ENCODE results near the gene BBS9.
"Not testable (repeated sequence)": the region's sequence is repeated elsewhere in the genome, so short reads cannot be mapped to it uniquely, and the experiment has no call there.

The BBS9 gene

DNA sequence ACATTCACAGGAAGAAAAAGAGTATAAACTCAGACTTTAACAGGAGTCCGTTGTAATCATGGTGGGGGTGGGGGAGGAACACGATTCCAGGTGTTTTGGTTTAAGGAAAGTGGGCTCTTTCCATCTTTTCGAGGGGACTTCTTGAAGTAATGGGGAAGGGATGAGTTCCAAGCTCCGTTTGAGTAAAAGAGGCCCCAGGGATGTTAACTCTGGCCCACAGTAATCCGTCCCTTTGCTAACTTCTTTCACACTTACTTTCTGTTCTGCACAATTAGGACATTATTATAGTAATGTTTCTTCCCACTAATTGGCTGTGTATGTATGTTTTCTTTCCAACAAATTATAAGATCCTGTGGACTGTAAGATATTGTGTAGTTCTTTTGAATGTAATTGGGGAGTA, 374.4 kb downstream of the BBS9 start:
- no peak for DNase-seq

DNA sequence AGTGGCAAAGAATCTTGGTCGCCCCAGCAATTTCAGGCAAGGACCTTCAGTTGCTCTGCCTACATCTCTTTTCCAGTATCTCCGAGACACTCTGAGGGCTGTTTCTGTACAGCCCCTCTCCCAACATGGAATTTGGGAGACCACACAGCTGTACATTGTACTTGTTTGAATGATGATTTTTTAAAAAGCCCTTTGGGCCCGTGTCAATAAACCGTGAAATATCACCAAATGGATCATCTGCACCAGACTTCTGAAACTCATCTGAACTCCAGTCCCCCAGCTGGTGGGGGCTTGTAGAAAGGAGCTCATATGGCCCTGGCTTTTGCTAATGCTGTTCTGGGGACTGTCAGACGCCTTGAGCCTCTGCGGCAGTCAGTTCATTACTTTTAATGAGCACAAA, 374.9 kb downstream of the BBS9 start:
- DNase-seq: no peak

DNA sequence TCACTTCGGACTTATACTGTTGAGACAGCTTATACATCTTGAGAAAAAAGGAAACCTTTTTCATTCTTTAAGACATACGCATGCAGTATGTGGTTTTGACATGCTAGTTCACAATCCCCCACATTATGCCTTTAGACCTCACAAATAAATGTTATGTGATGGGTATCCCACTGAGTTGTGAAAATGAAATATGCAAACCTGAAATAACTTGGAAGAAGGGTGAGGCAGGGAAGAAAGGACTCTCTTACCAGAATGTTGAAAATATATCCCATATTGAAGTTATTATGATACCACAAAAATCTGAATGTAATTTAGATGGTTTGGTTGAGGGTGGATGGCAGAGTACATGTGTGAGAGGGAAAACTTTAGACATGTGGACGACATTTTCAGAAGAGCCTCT, 379.8 kb downstream of the BBS9 start:
- no peak for DNase-seq

DNA sequence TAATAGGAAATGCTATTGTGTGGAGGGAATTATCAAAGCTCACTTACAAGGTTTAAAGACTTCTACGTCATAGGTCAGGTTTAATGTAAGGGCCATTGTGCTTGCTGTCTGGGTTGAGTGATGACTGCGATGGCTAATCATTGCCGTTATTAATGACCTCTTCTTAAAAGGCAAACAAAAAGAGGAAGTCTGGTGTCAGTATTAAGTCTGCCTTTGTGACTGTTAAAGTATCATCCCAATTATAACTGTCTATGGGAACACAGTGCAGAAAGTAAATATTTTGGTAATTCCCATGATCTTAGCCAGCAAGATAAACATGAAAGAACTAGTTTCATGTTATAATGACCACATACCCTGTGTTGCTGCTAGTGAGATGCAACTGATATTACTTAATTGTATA, 382.4 kb downstream of the BBS9 start:
- DNase-seq: no peak

DNA sequence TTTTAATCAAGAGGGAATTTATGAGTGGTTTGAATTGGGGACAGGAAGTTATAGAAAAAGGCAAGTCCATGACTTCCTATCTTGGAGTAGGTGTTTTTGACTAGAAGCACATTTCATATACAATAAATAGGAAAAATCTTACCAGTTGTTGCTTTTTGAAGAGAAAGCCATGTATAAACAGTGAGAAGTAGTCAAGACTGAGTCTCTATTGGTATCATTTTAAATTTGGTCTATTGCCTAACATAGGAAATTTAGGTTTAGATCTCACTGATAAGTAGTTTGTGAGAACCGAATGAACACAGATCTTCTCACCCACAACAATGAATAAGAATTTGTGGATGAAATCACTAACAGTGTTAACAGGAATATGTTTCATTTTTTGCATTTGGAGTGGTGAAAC, 387.2 kb downstream of the BBS9 start:
- DNase-seq: no peak

DNA sequence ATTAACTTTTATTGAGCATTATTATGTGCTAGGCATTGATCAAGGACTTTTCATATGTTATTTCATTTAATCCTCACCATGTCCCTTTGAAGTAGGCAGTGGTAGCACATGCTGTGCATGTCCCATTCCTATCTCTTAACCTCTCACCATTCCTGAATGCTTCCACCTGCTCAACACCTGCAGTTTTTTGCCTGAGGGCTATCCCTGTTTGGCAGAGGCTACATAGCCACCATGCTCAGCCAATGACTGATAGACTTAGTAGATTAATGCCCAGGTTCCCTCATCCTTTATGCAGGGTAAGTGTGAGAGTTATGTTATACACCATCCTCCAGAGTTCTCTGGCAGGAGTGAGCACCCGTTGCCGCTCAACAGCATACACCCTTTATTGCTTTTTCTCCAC, 387.8 kb downstream of the BBS9 start:
- no peak for DNase-seq

DNA sequence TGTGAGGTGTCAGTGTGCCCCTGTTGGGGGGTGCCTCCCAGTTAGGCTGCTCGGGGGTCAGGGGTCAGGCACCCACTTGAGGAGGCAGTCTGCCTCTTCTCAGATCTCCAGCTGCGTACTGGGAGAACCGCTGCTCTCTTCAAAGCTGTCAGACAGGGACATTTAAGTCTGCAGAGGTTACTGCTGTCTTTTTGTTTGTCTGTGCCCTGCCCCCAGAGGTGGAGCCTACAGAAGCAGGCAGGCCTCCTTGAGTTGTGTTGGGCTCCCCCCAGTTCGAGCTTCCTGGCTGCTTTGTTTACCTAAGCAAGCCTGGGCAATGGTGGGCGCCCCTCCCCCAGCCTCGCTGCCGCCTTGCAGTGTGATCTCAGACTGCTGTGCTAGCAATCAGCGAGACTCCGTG, 397.6 kb downstream of the BBS9 start:
- not testable (repeated sequence) for DNase-seq

DNA sequence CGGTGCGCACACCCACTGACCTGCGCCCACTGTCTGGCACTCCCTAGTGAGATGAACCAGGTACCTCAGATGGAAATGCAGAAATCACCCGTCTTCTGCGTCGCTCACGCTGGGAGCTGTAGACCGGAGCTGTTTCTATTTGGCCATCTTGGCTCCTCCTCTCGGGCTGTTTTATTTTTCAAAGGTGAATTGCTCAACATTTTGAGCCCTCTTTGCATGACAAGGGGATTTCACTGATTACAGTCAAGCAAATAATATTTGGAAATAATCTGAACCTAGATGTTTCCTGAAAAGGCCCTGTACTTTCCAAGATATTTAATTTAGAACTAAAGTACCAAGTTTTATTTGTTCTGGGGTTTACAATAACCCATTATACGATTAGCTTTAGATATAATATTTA, 398.2 kb downstream of the BBS9 start:
- DNase-seq: not testable (repeated sequence)

DNA sequence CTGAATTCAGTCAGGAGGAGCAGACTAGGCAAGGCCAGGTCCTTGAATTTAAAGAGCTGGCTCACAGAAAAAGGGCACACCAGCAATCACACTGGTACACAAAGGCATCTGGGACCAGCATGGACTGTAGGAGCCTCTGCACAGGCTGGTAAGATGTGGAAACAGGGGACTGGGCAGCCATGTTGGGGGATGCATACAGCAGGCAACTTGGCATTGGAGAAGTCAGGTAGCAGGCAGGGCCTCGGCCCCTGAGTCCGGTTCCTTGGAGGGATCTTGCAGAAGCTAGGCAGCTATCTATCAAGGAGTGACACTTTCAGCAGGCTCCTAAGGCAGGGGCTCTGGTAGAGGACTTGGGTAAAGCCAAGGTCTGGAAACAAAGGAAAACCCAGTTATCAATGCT, 399.7 kb downstream of the BBS9 start:
- no peak for DNase-seq

DNA sequence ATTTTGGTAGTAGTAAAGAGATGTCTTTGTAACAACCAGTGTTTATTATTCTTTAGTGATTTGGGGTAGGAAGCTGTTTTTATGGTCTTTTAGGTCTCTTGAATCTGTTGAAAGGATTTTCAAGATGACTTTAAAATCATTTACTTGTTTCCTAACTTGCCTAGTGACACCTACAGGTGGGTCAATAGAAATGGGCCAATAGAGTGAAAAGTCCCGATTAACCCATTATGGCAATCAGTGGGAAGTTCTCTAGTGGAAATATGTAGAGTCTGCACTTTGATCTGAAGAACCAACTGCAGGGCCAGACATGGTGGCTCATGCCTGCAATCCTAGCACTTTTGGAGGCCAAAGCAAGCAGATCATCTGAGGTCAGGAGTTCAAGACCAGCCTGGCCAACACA, 401.3 kb downstream of the BBS9 start:
- DNase-seq: no peak

DNA sequence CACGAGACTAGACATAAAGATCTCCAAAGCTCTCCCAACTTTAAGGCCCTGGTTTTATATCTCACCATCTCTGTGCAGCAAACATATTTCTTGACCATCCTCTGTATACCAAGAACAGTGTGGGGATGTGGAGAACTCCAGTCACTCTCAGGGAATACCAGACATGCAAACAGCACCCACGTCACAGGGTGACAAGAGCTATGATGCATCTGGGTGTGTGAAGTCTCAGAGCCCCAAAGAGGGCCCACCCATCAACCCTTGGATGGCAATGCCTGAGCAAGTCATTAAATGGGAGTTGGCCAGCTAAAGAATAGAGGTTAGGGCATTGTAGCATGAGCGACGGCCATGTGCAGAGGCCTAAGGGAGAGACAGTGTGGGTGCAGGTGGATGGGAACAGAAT, 402.5 kb downstream of the BBS9 start:
- DNase-seq: no peak

DNA sequence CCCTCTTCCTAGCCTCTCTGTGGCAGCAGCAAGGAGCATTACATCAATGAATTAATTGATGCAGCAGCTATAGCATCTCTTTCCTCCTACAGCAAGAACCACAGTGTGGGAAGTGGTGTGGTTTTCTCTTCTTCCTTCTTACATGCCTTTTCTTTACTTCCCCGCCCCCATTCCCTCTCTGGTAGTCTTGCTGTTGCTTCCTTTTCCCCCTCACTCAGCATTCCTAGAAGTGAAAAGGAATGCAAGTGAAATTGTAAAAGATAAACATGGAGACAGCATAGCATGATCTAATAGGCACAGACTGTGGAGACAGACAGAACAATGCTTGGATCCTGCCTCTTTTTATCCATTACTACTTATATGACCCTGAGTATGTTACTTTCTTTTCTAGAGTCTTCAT, 405.5 kb downstream of the BBS9 start:
- no peak for DNase-seq

DNA sequence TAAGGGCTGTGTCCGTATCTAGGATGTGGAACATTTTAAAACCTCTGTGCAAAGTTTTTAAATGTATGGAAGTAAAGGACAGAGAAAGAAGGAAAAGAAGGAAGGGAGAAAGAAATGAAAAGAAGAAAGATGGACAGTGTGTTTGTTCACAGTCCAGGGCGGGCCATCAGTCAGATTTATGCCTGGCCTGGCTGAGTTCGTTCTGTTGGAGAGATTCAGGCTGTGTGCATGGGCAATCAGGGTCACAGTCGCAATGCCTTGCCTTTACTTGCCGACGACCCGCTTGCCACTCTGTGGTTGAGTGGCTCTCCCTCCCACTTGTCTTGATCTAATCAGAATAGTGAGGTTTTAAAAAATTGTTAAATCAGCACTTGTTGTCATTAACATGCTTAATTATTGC, 406.6 kb downstream of the BBS9 start:
- no peak for DNase-seq

DNA sequence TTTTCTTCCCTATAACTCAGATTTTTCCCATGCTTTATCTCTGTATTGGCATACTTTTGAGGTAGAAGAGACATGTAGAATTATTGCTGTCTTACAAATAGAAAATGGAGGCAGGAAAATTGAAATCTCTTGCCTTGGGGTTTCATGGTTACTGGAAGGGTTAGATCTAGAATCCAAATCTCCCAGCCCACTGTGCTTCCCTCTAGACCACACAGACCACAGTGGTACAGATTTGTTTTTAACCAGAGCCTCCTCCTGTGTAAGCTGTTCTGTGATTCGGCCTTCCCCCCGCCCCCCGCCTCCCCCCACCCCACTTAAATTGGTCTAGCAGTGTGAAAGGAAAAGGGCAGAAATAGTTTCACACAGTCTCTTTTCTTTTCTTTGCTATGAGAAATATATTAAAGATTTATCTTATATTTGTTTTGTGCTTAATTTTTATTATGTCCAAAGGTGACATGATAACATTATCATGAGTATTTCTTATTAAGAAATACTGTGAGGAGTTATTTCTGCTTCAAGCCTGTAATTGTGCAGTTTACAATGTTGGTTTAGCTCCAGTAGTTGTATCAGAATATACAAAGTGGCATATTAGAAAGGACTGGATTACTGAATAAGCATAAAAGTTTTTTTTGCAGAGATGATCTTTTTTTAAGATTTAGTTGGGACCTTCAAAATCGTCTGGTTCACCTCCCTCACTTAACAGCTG, 407.2 kb downstream of the BBS9 start:
- no peak for DNase-seq

DNA sequence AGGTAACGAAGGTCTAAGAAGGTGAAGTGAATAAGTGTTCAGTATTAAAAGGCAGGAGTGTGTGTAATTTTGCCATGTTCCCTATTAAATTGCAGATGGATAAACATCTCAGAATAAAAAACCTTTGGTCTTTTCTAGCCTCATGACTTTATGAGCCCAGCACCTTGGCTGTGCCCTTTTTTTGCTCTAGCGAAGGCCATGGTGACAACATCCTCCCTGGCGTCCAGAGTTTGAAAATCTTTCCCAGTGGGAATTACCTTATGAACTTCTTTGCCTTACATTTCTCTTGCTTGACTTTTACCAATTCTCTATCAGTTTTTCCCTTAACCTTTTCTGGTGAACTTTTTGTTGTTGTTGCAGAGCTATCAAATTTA, 407.7 kb downstream of the BBS9 start:
- no peak for DNase-seq

DNA sequence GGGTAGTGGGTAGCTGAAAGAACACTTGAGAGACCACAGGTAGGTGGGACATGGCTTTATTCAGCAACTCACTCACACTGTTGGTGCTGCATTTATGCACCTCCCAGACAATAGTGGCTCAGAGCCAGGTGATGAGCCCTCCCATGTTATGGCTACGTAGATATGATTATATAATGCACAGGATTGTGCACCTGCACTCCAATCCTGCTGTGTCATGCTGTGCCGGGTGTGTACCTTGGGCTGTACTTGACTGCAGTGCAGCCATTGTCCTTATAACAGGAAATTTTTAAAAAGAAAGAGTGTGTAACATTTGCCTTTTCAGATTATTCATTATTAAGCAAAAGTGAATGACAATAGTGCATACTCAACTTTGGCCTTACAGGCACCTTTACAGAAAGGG, 409.8 kb downstream of the BBS9 start:
- no peak for DNase-seq

DNA sequence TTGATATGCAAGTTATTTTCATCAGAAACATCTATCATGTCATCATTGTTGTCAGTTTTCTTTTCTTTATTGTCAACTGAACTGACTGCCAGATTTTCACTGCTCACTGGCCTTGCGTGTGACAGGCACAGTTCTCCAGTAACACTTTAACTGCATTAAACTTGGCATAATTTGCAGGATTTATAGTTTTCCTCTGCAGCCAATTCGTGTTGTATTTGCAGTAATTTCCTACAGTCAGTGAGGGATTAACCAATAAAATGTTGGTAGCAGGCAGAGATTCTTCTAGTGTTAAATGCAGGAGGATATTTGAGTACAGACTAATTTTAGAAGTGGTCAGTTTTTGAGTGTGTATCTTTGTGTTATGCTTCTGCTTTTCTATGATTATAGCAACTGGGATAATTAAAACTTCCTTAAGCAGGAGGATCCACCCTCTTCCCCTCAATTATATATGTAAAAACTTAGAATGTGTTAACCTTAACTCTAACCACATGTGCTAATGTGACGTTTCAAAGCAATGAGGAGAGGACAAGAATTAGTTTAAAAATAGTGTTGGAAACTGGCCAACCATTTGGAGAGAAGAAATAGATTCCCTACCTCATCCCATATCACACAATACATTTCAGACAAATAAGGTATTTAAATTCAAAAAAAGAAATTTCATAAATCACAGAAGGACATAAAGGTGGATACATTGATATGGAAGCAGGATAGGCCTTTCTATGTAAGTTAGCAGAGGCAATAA, 410.5 kb downstream of the BBS9 start:
- DNase-seq: no peak

DNA sequence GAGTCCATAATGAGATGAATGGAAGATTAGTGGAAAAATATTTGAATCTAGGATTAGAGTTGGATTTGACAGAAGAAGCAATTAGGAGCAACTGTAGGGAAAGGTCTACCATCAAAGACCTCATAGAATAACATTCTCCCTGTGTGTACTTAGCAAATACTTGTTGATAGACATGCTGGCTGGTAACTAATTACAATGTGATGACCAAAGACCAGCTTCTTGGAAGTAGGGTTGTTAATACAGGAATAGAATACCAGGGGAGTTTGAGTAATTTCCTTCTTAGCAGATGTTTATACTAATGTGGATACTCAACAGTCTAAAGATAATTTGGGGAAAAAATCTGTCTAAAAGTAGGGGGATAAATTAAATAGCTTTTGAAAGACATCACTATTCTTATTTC, 418.5 kb downstream of the BBS9 start:
- no peak for DNase-seq

DNA sequence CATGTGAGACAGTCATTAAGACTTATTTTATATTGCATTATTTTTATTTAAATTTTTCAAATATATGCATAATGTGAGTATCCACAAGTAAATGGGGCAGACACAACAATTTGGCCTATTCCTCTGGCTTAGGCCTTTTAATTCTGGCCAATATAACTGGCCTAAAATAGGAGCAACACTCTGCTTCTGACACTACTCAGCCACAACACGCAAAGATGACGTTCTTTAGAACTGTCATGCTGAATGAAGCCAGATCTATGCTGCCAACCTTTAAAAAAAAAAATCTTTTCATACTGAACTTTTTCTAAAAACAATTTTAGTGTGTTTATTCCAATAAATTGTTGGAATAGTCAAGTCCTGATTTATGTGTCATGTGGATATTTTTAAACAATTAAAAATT, 421.0 kb downstream of the BBS9 start:
- no peak for DNase-seq

DNA sequence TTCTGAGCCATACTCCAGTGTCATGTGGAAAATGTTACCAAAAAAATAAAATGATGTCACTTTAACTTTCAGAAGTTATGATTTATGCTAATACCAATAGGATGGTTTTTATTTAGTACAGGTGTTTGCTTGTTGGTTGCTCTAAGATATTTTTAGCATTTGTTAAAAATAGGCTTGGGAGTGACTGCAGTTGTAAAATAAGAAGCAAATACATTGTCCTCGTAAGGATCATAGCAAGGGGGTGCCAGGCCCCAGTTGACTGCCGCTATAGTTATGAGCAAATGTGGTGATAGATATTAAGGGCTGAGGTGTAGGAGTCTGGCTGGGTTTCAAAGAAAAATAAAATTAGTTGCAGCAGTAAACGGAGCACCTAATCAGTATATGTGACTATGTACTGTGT, 421.6 kb downstream of the BBS9 start:
- DNase-seq: no peak

DNA sequence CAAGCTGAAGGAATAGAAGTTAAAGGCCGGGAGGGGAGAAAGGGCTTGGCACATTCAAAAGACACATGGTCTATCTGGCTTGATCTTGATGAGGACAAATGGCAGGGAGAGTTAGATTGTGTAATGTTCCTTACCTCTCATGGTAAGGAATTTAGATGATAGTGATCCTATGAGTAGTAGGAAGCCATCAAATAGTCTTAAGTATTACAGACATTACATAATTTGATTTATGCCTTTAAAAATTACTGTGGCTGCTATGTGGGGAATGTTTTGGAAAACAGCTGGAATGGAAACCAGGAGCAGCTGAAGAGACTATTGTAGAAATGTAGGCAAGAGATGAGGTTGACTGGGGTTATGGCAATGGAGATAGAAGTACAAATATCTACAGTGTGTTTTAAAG, 424.7 kb downstream of the BBS9 start:
- no peak for DNase-seq

DNA sequence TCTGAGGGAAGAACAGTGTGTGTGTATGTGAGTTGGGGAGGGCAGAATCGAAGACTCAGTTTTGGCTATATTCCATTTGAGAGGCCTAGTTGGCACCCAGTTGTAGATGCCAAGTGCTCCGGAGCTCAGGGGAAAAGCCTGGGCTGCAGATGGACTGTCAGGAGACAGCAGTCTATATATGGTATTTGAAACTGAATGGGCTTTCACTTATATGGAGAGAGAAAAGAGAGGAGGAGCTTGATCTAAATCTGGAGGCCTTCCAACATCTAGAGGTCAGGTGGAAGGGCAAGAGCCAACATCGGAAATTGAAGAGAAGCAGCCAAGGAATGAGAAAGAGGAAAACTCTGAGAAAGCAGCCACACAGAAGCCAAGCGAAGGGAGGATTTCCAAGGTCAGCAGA, 425.2 kb downstream of the BBS9 start:
- no peak for DNase-seq

DNA sequence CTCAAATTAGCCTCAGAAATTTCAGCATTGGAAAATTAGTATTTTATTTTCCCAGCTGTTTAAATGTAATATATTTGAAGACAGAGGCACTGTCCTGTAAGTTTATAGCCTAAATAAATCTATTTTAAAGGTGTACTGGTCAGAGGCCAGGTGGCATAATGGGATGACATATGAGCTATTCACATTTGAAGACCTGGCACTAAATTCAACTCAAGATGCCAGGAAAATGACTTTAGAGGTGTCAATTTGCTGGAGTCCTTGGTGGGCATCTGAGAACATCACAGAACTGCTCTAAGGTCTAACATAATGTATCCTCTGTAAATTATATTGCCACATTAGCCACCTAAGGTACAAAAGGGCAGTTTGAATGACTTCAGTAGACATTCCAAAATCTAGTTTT, 427.1 kb downstream of the BBS9 start:
- DNase-seq: no peak

DNA sequence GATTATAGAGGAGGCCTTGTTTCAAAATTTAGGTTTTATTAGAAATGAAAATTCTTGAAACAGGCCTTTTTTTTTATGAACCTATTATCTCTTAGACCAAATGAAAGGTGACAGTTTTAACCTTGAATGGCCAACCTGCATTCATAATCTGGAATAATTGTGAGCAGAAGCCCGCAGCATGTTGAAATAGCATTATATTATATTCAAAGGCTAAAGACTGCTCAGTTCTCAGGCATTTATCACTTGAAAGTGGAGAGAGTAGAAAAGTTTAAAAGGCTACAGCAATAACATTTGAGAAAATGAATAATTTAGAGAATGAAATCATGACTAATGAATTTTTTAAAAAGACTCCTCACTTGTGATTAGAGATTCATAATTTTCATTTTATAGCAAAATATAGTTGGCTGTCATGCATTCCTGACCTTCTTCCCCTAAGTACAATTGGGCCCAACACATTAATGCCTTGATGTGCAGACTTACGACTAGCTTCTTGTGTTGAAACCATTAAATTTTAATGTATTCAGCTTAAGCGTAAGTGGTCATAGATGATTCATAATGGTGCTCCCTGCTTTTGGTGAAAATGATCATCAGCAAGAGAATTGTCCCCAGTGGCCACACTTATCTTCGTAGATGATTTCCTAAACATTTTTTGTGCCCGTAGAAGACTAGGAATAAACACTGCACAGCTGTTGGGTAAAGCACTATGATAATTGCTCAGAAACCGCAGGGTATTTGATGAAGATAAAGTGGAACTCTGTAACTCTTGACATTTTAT, 429.4 kb downstream of the BBS9 start:
- DNase-seq: no peak
